DMS79 (cell line): ENCODE data around the gene RAB11FIP3.

Experiments used
- DNase-seq: peaks from one replicate; lab custom pipeline; 2025; lab: John Stamatoyannopoulos, UW

The RAB11FIP3 gene

DNA sequence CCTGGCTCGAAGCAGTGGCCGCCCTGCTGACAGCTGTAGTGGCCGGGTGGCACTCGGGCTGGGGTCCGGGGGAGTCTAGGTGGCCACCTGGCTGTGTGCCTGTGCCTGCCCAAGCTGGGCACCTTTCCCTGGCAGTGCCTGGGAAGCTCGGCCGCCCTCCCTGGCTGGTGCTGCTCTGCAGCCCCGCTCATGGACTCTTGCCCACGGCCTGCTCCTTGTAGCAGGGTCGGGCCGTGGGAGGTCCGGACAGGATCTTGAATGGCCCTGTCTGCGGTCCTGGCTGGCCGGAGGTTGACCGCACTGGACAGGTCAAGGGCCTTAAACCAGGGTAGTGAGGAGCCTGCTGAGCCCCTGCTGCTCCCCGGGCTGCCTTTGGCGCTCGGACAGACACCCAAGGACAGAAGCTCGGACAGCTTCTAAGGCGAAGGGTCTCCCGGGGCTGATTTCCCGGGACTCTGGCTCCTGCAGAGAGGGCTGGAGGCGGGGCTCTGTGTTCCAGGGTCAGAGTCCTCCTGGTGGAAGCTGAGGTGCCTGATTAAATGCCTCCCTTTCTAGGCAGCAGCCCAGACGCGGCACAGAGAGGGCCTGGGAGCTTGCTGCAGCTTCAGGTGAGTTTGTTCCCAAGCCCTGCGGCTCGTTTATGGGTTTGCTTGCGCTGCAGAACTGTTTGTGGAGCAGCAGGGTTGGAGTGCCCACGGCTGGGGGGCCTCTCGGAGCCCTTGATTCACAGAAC, 108.1 kb downstream of the RAB11FIP3 start:
- no peak for DNase-seq

DNA sequence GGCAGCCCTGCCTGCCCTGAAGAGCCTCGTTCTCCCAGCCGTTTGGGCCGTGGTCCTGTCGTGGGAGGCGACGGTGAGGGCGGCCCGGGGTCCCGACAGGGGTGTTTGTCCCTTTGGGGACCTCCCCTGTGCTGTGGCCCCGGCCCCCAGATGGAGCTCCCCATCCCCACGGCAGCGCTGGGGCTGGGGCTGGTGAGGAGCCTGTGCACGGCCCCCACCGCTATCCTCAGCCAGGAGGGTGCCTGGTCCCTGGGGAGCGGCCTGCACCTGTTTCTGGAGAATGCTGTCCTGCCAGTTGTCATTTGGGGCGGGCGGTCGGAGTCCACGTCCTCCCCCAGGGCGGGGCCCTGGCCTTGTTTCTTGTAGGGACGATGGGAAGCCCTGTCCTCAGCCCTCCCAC, 108.7 kb downstream of the RAB11FIP3 start:
- DNase-seq, result no peak

DNA sequence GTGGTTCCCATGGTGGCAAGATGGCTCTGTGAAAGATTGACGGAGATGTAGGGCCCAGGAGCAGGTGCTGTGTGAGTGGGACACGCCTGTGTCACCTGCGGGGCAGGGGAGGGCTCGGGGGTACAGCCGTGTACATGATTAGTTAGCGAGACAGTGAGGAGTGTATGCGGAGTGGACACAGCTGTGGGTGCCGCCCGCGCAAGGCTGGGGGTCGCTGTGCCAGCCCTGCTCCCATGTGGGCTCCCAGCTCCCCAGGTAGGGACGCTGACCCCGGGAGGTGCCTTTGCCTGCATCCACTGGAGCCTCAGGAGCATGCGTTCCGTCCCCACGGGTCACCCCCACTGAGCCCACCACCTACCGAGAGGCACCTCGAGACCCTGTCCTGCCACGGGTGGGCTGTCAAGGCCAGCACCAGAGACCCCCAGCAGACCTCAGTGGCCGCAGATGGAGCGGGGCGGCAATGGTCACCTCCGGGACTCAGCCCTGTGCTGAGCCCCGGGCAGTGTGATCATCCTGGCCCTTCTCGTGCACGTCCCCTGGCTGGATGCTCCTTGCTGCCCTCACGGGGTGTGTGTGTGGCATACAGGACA, 109.5 kb downstream of the RAB11FIP3 start:
- no peak for DNase-seq

DNA sequence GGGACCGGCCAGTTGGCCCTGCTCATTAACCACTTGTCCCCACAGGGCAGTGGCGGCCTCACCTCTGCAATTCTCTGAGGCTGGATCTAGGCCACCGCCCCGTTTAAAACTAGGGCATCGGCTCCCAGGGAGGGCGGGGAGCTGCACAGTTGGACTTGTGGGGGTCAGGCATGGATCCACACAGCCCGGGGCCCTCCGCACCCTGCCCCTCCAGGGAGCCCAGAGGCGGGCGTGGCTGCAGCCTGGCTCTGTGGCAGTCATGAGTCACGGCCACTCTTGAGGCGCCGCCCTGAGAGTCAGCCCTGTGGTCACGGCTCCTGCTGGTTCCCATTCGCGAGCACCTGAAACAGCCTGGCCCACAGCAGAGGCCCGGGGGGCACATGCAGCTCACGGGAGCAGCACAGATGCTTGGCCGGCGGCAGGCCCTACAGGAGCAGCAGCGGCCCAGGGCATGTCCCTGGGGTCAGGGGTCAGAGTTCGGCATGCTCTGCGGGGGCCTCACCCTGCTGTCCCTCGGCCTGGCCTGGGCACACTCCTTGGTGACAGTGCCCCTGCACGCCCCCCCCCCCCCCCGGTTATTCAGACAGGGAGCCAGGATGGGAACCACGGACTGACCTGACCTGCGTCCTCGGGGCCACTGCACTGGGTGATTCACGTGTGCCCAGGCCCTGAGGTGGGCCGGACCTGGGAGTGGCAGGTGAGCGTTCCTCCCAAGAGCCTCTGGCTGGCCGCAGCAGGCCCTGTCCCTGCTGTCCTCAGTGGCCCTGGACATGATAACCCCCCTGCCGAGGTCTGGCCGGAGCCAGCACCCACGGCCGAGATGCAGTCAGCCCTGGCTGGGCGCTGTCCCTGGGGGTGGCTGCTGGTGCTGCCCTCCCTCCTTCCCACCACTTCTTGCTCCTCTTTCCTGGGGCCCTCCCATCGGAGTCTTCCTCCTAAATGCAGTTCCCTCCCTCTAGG, 110.3 kb downstream of the RAB11FIP3 start:
- DNase-seq, result no peak

DNA sequence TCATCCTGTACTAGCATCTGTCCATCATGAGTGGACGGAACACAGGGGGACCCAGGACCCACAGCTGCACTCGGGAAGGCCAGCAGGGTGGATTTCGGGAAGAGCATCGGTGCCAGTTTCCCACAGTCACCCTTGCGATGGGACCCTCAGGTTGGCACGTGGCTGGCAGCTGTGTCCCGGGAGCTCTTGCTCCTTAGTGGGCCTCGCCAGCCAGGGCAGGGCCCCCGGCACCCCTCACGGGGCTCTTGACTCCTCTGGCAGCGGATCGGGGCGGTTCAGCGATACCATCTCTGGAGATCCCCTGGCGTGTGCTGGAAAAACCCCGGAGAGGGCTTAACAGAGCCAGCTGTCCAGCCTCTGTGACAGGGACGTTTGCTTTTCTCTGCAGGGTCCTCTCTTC, 111.3 kb downstream of the RAB11FIP3 start:
- DNase-seq, result no peak

DNA sequence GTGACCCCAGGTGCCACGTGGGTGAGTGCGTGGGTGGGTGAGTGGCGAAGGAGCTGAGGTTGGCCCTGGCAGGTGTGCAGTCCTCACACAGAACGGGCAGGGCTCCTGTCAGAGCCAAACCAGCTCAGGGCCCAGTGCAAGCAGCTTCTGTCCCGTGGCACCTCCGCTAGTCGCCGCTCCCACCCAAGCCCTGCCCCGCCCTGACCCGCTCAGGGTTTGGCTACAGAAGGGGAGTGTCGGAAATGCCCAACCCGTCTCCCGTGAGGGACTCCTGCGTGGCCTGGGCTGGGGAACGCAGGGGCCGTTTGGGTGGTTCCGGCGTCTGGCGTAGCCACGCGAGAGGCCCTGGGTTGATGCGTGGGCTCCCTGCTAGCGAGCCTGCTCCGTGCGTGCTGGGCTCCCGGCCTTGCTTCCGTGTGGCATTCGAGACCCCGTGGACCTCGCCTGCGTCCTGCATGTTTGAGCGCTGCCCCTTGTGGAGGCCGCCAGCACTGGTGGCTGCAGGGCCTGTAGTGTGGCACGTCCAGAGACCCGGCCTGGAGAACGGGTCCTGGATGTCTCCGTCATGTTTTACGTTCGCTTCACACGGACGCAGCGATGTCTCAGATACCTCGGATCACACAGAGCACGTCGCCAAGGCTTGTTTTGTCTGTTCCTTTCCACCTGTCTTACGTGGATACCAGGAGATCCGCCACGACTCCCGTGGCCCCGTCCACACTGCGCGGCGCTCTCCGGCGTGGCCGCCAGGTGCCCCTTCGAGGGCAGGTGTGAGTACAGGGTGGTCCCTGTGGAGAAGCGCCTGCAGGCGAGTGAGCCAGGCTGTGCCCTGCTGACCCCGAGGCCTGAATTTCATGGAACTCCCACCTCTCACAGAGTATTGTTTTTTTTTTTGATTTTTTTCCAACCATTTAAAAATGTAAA, 112.2 kb downstream of the RAB11FIP3 start:
- DNase-seq, result no peak

DNA sequence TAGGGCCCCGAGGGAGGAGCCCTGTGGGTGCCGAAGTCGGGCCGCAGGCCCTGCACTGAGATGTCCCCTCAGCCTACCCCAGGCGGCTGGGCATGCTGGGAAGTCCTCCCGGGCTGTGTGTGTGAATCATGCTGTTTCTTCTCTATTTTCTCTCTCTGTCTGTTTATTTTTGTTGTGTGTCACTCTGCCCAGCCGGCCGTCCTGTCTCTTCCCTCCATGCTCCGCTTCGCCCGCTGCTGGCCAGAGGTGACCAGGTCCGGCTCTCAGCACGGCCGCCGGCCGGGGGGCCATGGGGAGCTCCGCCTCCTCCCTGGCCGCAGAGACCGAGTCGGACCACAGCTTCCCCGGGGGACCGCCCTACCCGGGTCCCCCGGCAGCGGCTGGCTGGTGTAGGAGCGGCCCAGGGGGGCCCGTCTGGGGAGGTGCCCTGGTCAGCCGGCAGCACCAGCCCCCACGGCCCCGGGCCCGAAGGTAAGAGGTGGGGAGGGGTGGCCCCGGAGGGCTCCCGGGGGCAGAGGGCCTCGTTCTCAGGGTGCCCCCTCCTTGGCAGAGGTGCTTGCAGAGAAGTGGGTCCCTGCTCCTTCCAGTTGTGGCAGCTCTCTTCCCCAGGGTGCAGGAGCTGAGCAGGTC, 114.6 kb downstream of the RAB11FIP3 start:
- no peak for DNase-seq

DNA sequence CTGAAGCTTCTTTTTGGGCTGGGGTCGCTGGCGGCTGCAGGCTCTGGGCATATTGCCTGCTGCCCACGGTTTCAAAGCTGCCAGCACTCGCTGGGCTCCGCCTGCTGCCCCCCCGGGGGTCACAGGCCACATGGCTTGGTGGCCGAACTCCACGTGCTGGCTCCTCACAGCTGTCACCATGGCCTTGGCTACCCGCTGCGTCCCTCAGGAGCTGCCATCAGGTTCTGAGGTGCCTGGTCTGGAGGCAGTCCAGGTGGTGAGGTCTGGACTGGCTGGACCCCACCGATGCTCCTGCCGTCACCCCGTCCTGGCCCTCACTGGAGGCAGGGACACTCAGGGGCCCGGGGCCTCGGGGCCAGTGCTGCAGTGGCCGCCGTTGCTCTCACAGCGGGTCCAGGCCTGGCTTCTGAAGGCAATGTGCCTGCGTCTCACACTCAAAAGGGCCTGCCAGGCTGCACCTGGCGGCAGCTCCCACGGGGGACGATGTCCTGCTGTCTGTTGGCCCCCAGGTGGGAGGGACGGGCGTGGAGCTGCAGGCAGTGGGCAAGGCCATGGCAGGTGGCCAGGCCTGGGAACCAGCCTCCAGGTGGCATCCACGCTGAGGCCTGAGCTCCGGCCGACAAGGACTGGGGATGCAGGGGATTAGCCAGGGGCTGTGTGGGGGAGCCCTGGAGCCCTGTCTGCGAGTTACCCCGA, 115.3 kb downstream of the RAB11FIP3 start:
- no peak for DNase-seq

DNA sequence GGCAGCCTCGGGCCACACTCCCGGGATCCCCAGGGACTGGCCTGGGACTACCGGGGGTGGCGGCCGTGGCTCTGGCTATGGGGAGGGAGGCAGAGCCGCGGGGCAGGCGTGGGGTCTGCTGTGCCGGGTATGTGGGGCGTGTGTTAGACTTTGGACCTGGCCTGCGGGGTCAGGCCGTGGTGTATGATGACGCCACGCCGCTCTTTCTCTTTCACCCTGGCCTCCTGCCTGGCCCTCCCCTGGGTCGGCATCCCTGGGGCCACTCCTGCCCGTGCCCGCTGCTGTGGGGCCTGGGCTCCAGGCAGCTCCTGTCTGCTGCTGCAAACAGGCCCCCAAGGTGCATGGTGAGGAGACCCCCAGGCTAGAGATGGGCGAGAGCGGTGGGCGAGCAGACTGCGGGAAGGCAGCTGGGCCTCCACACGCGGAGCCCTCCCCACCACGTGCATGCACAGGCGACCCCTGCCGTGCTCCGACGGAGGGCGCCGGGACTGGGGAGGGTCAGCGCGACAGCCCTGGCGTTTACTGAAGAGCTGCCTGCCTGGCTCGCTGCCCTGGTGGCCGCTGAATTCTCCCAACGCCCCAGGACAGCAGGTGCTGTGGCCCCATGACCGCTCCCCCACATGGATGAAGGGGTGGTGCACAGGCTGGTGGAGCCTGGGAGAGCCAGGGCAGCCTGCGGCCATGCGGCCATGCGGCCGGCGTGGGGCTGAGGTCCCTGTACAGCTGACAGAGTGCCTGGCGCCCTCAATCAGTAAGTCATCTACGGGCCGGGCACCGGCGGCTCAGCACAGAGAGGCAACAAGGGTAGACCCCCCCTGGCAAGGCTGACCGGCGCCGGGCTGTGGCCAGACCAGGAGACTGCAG, 118.1 kb downstream of the RAB11FIP3 start:
- DNase-seq, result no peak

DNA sequence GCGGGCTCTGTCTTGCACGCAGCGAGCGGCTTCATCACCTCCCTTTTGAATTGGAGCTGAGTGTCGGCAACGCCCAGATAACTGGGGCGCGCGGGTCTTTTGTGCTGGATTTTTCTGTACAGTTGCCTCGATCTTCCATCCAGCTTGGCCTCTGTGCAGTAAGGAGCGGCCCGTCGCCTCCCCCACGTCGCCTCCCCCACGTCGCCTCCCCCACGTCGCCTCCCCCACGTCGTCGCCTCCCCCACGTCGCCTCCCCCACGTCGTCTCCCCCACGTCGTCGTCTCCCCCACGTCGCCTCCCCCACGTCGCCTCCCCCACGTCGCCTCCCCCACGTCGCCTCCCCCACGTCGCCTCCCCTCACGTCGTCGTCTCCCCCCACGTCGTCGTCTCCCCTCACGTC, 119.1 kb downstream of the RAB11FIP3 start:
- no peak for DNase-seq

DNA sequence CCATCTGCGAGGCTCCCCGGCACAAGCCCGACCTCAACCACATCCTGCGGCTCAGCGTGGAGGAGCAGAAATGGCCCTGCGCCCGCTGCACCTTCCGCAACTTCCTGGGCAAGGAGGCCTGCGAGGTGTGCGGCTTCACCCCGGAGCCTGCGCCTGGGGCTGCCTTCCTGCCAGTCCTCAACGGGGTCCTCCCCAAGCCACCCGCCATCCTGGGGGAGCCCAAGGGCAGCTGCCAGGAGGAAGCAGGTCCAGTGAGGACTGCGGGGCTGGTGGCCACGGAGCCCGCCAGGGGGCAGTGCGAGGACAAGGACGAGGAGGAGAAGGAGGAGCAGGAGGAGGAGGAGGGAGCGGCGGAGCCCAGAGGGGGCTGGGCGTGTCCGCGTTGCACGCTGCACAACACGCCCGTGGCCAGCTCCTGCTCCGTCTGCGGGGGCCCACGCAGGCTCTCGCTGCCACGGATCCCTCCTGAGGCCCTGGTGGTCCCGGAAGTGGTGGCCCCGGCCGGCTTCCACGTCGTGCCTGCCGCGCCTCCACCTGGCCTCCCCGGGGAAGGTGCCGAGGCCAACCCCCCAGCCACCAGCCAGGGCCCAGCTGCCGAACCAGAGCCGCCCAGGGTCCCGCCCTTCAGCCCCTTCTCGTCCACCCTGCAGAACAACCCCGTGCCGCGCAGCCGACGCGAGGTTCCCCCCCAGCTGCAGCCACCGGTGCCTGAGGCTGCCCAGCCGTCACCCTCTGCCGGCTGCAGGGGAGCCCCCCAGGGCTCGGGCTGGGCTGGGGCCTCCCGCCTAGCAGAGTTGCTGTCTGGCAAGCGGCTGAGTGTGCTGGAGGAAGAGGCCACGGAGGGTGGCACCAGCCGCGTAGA, 121.7 kb downstream of the RAB11FIP3 start:
- DNase-seq, result no peak

DNA sequence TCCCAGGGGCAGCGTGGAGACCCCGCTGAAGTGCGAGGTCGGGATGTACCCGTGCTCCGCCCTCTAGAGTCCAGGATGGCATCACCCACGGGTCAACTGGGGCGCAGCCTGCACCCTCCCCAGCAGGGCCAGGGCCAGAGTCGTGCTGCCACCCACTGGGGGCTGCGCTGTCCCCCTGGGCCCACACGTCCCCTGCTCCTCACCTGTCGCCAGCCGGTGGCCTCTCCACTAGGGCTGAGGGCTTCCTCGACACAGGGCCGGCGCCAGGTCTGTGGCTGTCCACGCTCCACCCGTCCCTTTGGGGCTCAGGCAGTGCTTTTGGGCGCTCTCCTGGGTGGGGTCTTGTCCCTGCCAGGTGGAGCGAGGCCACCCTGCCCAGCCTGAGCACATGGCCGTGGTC, 123.1 kb downstream of the RAB11FIP3 start:
- no peak for DNase-seq

DNA sequence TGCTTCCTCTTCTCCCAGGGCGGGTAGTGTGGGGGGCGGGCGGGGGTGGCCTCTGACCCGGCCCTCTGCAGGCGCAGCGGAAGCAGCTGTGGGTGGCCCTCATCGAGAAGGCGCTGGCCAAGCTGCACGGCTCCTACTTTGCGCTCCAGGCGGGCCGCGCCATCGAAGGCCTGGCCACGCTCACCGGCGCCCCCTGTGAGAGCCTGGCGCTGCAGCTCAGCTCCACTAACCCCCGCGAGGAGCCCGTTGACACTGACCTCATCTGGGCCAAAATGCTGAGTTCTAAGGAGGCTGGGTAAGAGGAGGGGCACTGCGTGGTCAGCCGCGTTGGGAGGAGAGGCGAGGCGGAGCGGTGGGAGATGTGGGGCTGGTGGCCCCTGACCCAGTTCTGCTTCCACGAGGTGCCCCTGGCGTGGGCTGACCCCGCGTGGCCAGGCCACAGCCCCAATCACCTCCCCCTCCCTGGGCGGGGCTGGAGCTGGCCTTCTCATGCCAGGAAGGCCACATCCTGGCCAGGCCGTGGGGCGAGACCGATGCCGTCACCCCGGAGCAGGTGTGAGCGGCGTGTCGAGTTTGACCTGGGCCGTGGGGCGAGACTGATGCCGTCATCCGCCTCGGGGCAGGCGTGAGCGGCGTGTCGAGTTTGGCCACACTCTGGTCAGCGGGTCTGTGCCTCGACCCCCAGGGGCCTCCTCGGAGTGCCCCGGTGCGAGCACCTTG, 124.3 kb downstream of the RAB11FIP3 start:
- DNase-seq, result no peak

DNA sequence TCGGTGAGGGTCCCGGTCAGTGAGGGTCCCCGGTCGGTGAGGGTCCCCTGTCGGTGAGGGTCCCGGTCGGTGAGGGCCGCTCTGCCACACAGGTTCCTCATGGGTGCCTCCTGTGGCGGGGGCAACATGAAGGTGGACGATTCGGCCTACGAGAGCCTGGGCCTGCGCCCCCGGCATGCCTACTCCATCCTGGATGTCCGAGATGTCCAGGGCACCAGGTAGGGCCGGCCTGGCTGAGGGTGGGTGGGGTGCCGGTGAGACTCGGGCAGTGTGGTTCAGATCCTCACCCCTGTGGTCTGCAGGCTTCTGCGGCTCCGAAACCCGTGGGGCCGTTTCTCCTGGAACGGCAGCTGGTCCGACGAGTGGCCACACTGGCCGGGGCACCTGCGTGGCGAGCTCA, 125.8 kb downstream of the RAB11FIP3 start:
- DNase-seq, result no peak

DNA sequence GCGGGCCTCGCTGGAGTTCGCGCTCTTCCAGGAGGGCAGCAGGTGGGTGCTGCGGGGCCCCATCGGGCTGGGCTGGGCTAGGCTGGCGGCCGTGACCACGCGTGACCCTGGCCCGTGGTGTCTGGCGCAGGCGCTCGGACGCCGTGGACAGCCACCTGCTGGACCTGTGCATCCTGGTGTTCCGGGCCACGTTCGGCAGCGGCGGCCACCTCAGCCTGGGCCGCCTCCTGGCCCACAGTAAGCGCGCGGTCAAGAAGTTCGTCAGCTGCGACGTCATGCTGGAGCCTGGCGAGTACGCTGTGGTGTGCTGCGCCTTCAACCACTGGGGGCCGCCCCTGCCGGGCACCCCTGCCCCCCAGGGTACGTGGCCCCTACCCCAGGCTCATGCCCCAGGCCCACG, 126.7 kb downstream of the RAB11FIP3 start:
- no peak for DNase-seq

DNA sequence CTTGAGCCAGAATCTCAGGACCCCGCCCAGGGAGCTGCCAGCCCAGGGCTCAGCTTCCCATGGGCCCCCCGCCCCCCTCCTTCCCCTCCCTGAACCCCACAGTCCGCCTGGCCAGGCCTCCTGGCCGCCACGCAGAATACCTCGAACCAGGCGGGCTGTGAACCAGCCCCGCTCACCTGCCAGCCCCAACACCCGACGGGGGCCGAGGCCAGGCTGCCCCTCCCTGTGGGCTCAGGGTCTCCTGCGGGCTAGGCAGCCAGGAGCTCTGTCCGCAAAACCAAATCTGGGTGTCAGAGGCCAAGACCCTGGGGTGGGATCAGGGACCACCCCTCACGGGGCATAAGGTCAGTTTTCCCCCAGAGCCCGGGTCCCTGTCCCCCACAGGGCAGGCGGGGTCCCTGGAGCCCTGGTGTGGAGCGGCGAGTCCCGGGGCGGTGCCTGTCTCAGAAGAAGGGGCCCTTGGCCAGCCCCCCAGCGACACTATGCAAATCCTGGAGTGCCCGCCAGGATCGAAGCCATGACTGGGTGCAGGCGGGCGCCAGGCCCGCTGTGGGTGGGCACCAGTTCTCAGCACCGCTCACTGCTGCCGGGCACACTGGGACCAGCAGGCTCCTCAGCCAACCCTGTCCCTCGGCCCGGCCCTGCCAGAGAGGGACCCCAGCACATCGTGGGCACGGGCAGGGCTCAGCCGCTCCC, 128.3 kb downstream of the RAB11FIP3 start:
- DNase-seq, result no peak

DNA sequence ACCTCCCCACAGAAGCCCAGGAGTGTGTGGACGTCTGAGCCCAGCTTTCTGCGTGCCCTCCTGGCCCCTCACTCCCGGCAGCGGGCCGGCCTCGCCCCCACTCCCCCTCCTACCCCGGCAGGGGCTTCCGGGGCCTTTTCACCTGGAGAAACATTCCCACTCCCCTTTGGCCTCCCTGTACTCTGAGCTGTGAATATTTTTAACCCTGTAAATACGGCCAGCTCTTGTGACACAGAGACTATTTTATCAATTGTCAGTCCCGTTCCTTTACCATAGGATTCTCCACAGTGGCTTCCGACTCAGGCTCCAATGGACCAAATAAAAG, 128.8 kb downstream of the RAB11FIP3 start:
- no peak for DNase-seq
